ENCODE data around the gene LCE5A.

Gene LCE5A

DNA sequence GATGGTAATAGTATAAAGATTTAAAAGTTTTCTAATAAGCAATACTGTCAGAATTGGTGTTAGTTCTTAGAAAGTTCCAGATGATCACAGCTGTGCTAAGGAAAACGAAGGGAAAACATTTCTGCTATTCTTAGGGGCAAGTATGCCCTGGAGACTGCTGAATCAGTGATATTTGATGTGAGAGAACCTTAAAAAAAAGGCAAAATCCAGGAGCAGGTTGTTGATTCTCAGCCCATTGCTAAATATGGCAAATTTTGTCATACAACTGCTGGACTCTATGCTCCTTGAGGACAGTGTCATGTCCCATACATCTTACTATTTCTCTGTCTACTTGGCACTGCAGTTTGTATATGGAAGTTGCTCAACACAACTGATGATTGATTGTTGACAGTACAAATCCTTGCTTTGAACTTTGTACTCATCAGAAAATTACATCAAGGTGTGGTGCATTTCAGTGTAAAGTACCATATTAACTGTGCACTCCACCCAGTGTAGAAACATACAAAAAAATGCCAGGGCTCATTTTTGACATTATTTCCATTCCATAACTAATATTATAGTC is 14.6 kb downstream of the LCE5A start:
- CTCF ChIA-PET, result no interaction called here
- no peak overlapping the region for H3K4me3 ChIP-seq (ENCODE audit: low read depth, low read length)
- POLR2A ChIA-PET, result no interaction called here
- no peak for TF ChIP-seq CTCF (IDR thresholded peaks at IDR 0.05; ENCODE audit: insufficient read depth, low read length, missing control alignments)
- no peak for DNase-seq (ENCODE audit: low read depth, low spot score)

GRCh38 chr1:152533327-152533938 is 22.8 kb downstream of the LCE5A start:
- CTCF ChIA-PET, result no interaction called here
- H3K4me3 ChIP-seq (ENCODE audit: low read depth, low read length), result no peak overlapping the region
- POLR2A ChIA-PET, result no interaction called here
- DNase-seq (ENCODE audit: low read depth, low spot score), result no peak
- TF ChIP-seq CTCF (IDR thresholded peaks at IDR 0.05; ENCODE audit: insufficient read depth, low read length, missing control alignments), result peak; percentile 5

DNA sequence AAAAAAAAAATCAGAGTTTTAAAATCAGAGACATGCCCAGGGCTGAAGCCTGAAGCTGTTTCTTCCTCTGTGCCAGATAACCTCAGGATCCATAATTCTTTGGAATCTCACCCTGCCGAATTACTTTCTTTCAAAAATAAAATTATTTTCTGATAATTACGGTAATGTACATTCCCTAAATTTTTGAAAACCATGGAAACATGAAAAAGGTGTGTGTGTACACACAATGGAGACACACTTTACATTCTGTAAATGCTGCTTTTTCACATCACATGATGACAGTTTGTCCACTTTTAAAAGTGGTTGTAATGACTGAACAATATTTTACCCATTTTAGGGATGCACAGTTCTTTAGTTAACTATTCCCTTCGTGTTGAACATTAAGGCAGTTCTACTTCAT is 25.2 kb downstream of the LCE5A start:
- CTCF ChIA-PET, result no interaction called here
- H3K4me3 ChIP-seq (ENCODE audit: low read depth, low read length), result no peak overlapping the region

DNA sequence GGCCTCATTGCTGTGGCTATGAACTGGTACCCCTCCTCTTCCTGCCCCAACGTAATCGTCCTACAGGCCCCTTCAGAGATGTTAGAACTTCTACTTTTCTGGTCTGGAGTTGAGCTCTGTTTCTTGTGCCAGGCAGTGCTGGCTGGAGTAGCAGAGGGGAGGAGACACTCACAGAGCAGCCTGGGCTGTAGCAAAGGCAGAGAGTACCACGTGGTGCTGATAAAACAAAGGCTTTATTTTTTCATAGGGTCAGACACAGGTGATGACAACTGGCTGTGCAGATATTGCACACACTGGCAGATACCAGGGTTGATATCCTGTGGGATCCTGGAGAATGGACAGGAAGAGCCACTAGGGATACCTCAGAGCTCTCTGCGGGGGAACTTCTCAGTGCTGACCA is 26.9 kb downstream of the LCE5A start:
- no peak for TF ChIP-seq CTCF (IDR thresholded peaks at IDR 0.05; ENCODE audit: insufficient read depth, low read length, missing control alignments)
- no peak overlapping the region for H3K4me3 ChIP-seq (ENCODE audit: low read depth, low read length)
- CTCF ChIA-PET, result no interaction called here
- POLR2A ChIA-PET, result no interaction called here
- DNase-seq (ENCODE audit: low read depth, low spot score), result no peak

More for the DNA sequence above, 25.2 kb downstream of the LCE5A start:
- POLR2A ChIA-PET, result no interaction called here
- no peak for DNase-seq (ENCODE audit: low read depth, low spot score)
- TF ChIP-seq CTCF (IDR thresholded peaks at IDR 0.05; ENCODE audit: insufficient read depth, low read length, missing control alignments), result no peak

- no peak for TF ChIP-seq CTCF (IDR thresholded peaks at IDR 0.05; ENCODE audit: insufficient read depth, low read length, missing control alignments)
- POLR2A ChIA-PET, result no interaction called here
- CTCF ChIA-PET, result no interaction called here
- H3K4me3 ChIP-seq (ENCODE audit: low read depth, low read length), result no peak overlapping the region
- no peak for DNase-seq (ENCODE audit: low read depth, low spot score)
Observed at GRCh38 chr1:152539901-152540300, 29.3 kb downstream of the LCE5A start.

DNA sequence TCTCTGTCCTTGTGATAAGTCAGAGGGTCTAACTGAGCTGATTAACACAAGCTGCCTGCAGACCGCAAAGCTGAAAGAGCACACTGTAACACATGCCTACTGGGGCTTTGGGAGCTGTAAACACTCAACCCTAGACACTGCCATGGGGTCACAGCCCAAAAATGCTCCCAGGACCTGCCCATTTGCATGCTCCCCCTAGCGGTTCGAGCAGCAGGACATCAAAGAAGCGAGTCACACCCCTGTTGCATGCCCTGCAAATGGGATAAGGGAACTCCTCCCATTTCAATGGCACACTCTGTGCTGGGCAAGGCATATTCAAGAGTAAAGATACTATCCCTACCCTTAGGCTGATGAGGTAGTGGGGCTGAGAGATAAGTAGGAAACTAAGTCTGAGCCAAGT is 33.2 kb downstream of the LCE5A start:
- ChIA-PET CTCF (no interaction called here), POLR2A (no interaction called here)
- TF ChIP-seq CTCF (IDR thresholded peaks at IDR 0.05; ENCODE audit: insufficient read depth, low read length, missing control alignments), result no peak
- no peak for DNase-seq (ENCODE audit: low read depth, low spot score)
- no peak overlapping the region for H3K4me3 ChIP-seq (ENCODE audit: low read depth, low read length)
